ENCODE measurements around the gene UVRAG. TPM values are rescaled to one million over a fixed set of nuclear protein-coding genes. Genes with fewer than 3 reads are reported as not detected.

Gene UVRAG
- total and polyA plus RNA-seq, 9 donors = 10.1 to 26.7 (median 19.2) TPM

DNA sequence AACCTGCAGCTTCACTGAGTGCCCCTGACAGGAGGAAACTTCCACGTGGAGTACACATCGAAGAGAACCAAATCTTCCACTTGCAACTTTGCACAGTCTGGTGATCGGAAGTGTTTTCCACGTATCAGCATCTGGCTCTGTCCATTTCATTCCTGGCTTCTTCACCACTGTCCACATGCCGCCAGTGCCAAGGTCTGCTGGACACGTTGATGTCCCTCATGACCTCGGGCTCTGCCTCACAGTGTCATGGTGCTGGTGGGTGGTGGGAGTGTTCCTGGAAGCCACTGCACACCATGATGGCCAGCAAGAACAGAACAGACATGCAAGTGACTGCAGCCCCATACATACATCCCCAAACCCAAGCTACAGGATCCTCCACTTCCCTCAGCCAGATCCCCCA is 342.9 kb downstream of the UVRAG start:
- intact Hi-C loops (cut with DNase I) = loop anchor here in 1 of 4 donors (10.0 kb wide), 1 partner anchor 353 kb away; no protein-coding TSS in a partner anchor
- H3K27ac ChIP-seq = no peak overlapping the region
- no peak overlapping the region for H3K4me3 ChIP-seq
- H3K4me1 ChIP-seq (ENCODE audit: insufficient read depth) = peaks cover 3% of the 10 kb centered on the region
- TF ChIP-seq EP300 (IDR thresholded peaks at IDR 0.05) = no peak
- no peak for TF ChIP-seq POLR2A (IDR thresholded peaks at IDR 0.05)
- TF ChIP-seq, protein P1, sequence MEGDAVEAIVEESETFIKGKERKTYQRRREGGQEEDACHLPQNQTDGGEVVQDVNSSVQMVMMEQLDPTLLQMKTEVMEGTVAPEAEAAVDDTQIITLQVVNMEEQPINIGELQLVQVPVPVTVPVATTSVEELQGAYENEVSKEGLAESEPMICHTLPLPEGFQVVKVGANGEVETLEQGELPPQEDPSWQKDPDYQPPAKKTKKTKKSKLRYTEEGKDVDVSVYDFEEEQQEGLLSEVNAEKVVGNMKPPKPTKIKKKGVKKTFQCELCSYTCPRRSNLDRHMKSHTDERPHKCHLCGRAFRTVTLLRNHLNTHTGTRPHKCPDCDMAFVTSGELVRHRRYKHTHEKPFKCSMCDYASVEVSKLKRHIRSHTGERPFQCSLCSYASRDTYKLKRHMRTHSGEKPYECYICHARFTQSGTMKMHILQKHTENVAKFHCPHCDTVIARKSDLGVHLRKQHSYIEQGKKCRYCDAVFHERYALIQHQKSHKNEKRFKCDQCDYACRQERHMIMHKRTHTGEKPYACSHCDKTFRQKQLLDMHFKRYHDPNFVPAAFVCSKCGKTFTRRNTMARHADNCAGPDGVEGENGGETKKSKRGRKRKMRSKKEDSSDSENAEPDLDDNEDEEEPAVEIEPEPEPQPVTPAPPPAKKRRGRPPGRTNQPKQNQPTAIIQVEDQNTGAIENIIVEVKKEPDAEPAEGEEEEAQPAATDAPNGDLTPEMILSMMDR (IDR thresholded peaks at IDR 0.05) = no peak
- H3K27me3 ChIP-seq = no peaks in the 10 kb centered on the region
- DNase-seq = no peak
- H3K36me3 ChIP-seq = no peaks in the 10 kb centered on the region
- no peaks in the 10 kb centered on the region for H3K9me3 ChIP-seq
- WGBS, 3 donors = 50 to 64% (median 58%) methylated on average over 7 of the region's 7 CpGs

DNA sequence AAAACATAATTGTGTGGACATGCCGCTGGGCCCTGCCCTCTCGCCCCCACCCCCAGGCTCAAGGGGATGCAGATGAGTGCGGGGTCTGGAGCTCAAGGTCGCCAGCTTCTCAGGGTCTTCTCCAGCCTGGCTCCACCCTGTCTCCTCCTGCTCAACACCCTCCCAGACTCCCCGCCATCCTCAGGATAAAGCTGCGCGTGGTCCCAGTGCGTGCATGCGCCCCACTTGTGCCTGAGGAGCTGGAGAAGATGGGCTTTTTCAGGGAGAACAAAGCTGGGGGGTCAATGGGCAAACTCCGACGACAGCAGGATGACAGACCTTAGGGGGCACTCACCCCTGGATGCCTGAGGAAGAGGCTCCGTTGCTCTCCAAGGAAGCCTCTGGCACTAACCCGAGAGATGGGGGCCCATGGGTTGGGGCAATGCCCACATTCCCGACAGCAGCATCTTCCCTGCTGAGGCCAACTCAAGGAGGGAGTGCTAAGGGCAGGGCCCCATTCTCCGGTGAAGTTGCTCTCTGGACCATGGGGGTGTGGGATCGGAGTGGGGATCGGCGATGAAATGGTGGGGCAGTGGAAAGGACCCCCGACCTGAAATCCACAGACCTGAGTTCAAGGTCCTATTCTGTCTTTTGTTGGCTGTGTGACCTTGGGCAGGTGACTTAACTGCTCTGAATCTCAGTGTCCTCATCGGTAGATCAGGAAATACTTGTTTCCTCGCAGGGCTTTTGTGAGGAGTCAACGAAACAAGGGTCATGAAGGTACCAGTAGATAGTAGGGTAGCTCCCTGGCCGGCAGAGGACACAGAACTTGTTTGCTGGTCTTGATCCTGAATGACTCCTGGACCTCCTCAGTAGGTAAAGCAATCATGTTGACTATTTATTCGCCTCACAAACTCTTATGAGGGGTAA is 343.6 kb downstream of the UVRAG start:
- H3K36me3 ChIP-seq = no peaks in the 10 kb centered on the region
- H3K27me3 ChIP-seq = no peaks in the 10 kb centered on the region
- no peak overlapping the region for H3K27ac ChIP-seq
- 87 to 89% (median 87%) methylated on average over 23 to 24 of the region's 24 CpGs for WGBS, 3 donors
- H3K4me1 ChIP-seq (ENCODE audit: insufficient read depth) = peaks cover 3% of the 10 kb centered on the region
- intact Hi-C loops (cut with DNase I) = loop anchor here in 1 of 4 donors (10.0 kb wide), 1 partner anchor 354 kb away; no protein-coding TSS in a partner anchor
- no peak for DNase-seq
- H3K4me3 ChIP-seq = no peak overlapping the region
- no peaks in the 10 kb centered on the region for H3K9me3 ChIP-seq
- TF ChIP-seq POLR2A (IDR thresholded peaks at IDR 0.05) (no peak), EP300 (IDR thresholded peaks at IDR 0.05) (no peak)
- TF ChIP-seq, protein P1 (IDR thresholded peaks at IDR 0.05) = no peak

DNA sequence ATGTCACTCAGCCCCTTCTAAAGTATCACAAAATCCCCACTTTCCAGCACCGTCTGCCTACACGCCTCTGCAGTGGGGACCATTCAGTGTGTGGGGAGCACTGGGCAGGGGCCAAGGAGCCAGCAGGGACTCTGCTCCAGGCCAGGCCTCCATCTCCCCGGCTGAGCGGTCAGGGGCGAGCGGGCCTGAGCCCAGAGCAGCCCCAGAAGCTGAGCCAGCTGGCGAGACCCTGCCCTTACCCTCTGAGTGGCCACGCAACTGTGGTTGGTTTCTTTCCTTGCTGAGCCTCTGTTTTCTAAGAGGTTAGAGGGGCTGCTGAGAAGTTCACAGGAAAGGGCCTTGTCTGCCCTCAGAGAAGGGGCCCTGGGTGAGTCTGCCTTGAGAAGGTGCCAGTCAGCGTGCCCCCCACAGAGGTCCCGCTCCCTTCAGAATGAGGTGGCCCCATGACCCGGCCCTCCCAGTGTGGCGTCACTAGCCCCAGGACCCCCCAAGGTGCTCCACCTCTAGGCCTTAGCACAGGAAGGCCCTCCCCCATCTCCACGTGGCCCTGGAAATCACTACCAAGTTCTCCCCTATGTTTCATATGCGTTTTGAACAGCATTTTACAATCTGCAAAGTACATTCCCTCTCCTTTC is 344.4 kb downstream of the UVRAG start:
- no peak overlapping the region for H3K4me3 ChIP-seq
- H3K9me3 ChIP-seq = no peaks in the 10 kb centered on the region
- WGBS, 3 donors = 88 to 94% (median 92%) methylated on average over 14 of the region's 14 CpGs
- no peak overlapping the region for H3K27ac ChIP-seq
- TF ChIP-seq, protein P1 (IDR thresholded peaks at IDR 0.05) = no peak
- TF ChIP-seq POLR2A (IDR thresholded peaks at IDR 0.05) (no peak), EP300 (IDR thresholded peaks at IDR 0.05) (no peak)
- peaks cover 3% of the 10 kb centered on the region for H3K4me1 ChIP-seq (ENCODE audit: insufficient read depth)
- DNase-seq = no peak
- no peaks in the 10 kb centered on the region for H3K27me3 ChIP-seq
- no peaks in the 10 kb centered on the region for H3K36me3 ChIP-seq
- intact Hi-C loops (cut with DNase I) = loop anchor here in 1 of 4 donors (10.0 kb wide), 1 partner anchor 355 kb away; no protein-coding TSS in a partner anchor

DNA sequence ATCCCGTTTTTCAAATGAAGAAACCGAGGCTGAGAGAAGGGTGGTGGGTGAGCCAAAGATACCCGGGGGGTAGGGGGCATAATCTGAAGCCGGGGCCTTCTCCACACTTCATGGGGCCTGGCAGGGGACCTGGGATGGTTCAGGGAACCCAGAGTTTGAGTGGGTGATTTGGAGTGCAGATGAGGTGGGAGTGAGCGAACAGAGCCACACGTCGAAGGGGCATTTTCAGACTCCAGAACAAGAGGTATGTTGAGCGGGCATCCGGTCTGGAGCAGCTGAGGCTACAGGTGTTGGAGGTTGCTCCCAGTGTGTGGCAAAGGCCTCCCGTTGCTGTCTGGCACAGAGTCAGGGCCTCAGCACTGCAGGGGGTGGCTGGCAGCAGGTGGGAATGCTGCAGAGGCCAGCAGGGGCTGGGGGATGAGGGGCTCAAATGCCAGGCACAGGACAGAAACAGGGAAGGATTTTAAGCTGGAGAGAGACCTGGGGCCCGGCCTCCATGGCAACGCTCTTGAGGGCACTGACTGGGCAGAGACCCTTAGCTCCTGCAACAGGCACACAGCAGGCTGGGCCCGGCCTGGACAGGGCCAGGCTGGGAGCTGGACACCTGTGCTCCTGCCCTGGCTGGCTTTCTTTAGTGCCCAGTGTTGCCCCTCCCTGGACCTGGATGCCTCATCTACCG is 345.1 kb downstream of the UVRAG start:
- no peak for TF ChIP-seq EP300 (IDR thresholded peaks at IDR 0.05)
- TF ChIP-seq, protein P1 (IDR thresholded peaks at IDR 0.05) = no peak
- TF ChIP-seq POLR2A (IDR thresholded peaks at IDR 0.05) = no peak
- 86 to 93% (median 88%) methylated on average over 13 to 14 of the region's 14 CpGs for WGBS, 3 donors
- intact Hi-C loops (cut with DNase I) = loop anchor here in 1 of 4 donors (10.0 kb wide), 1 partner anchor 355 kb away; no protein-coding TSS in a partner anchor
- Histone ChIP-seq H3K27ac (no peak overlapping the region), H3K4me1 (ENCODE audit: insufficient read depth) (peaks cover 3% of the 10 kb centered on the region), H3K4me3 (no peak overlapping the region), H3K9me3 (no peaks in the 10 kb centered on the region), H3K27me3 (no peaks in the 10 kb centered on the region), H3K36me3 (no peaks in the 10 kb centered on the region)
- no peak for DNase-seq

Measured in ovary (tissue), 9 donors.